NCI-H1436 treated with DMSO at 0.1 percent for 48 hours (cell line): ENCODE data around the gene PARP8.

Experiments used
- DNase-seq: peaks from one replicate; lab custom pipeline; 2025; lab: John Stamatoyannopoulos, UW

Gene PARP8

GRCh38 chr5:50849554-50849953 lies 183.1 kb downstream of the PARP8 start:
- DNase-seq: no peak

- no peak for DNase-seq
Measured at GRCh38 chr5:50853151-50853550, 186.7 kb downstream of the PARP8 start.

GRCh38 chr5:50854082-50854481 lies 187.6 kb downstream of the PARP8 start:
- DNase-seq: no peak

GRCh38 chr5:50855001-50855400 lies 188.6 kb downstream of the PARP8 start:
- no peak for DNase-seq

GRCh38 chr5:50856401-50857119 lies 190.1 kb downstream of the PARP8 start:
- DNase-seq: no peak

GRCh38 chr5:50863534-50864170 lies 197.2 kb downstream of the PARP8 start:
- DNase-seq: no peak

GRCh38 chr5:50864466-50864865 lies 198.0 kb downstream of the PARP8 start:
- DNase-seq: no peak

GRCh38 chr5:50866415-50866814 lies 200.0 kb downstream of the PARP8 start:
- DNase-seq: no peak

- DNase-seq: no peak
Measured at GRCh38 chr5:50867140-50867539, 200.7 kb downstream of the PARP8 start.

- DNase-seq: no peak
Measured at GRCh38 chr5:50873595-50874277, 207.3 kb downstream of the PARP8 start.

- no peak for DNase-seq
Measured at GRCh38 chr5:50874306-50875001, 208.0 kb downstream of the PARP8 start.

GRCh38 chr5:50875002-50875344 lies 208.5 kb downstream of the PARP8 start:
- DNase-seq: no peak

- DNase-seq: no peak
Measured at GRCh38 chr5:50878470-50878869, 212.0 kb downstream of the PARP8 start.

GRCh38 chr5:50881407-50881806 lies 215.0 kb downstream of the PARP8 start:
- DNase-seq: no peak

GRCh38 chr5:50886657-50887345 lies 220.4 kb downstream of the PARP8 start:
- DNase-seq: no peak

GRCh38 chr5:50887889-50888633 lies 221.6 kb downstream of the PARP8 start:
- DNase-seq: no peak

GRCh38 chr5:50888751-50889150 lies 222.3 kb downstream of the PARP8 start:
- DNase-seq: no peak

- no peak for DNase-seq
Measured at GRCh38 chr5:50889790-50890189, 223.4 kb downstream of the PARP8 start.
